GM12891 (cell line): Measurements from ENCODE around the gene MPP1.

Experiments used
- POLR2A ChIP-seq: IDR thresholded peaks from 2 replicates; pipeline ENCODE4 v1.6.1; 2011; ENCODE audit warnings: low read depth, low read length, control low read depth
- POLR2AphosphoS5 ChIP-seq: IDR thresholded peaks from 2 replicates; pipeline ENCODE4 v1.6.1; 2011; ENCODE audit warnings: low read depth, low read length, control low read depth

DNA sequence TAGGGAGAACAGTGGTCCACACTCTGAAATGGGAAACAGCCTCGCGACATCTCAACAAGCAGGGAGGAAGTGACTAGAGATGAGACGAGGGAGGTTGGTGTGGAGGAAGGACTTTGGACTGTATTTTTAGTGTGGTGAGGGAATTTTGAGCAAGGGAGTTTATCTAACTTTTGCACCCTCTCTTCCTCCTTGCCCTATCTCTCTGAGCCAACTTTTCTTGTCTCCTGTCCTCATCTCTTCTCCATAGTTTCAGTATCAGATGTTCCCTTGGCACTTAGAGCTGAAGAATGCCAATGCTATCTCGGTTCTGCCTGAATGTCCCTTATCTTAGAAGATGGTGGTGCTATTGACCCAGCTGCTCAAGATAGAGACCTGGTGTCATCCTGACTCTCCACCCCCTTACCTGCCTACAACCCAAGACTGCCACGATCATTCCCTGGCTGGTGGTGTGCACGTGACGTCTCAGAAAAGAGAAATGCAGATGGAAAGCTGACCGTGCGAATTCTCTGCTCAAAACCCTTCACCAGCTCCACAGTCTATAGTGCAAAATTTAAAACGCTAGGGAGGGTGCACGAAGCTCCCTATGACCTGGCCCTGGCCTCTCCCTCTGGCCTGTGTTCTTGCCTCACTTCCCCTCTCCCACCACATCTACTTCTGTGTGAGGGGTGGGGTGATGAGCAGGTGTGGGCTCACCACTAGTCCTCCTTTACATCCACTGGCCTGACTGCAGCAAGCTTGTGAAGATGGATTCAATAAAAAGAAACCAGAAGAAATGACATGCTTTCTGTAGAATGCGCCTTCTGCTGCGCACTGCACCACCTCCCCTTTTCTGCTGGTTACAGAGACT, 20.9 kb downstream of the MPP1 start:
- TF ChIP-seq POLR2AphosphoS5: no peak
- no peak for TF ChIP-seq POLR2A
